Measurements from ENCODE around the gene NEDD8.

NEDD8 gene

GRCh38 chr14:24277071-24277470 lies 44.9 kb upstream of the NEDD8 start:
- TF ChIP-seq ZFX (IDR thresholded peaks at IDR 0.05) (no peak), CTCF (conservative IDR thresholded peaks at IDR 0.05) (no peak)

GRCh38 chr14:24274101-24274543 lies 42.0 kb upstream of the NEDD8 start:
- no peak overlapping the region for H3K27ac ChIP-seq
- TF ChIP-seq CTCF (conservative IDR thresholded peaks at IDR 0.05), result no peak
- TF ChIP-seq ZFX (IDR thresholded peaks at IDR 0.05), result no peak

More at GRCh38 chr14:24277071-24277470, 44.9 kb upstream of the NEDD8 start:
- no peak overlapping the region for H3K27ac ChIP-seq

GRCh38 chr14:24273422-24273998 lies 41.3 kb upstream of the NEDD8 start:
- TF ChIP-seq ZFX (IDR thresholded peaks at IDR 0.05) (no peak), CTCF (conservative IDR thresholded peaks at IDR 0.05) (no peak)
- no peak overlapping the region for H3K27ac ChIP-seq

GRCh38 chr14:24272467-24272866 lies 40.3 kb upstream of the NEDD8 start:
- TF ChIP-seq ZFX (IDR thresholded peaks at IDR 0.05), result no peak
- no peak for TF ChIP-seq CTCF (conservative IDR thresholded peaks at IDR 0.05)
- no peak overlapping the region for H3K27ac ChIP-seq

GRCh38 chr14:24271834-24272263 lies 39.7 kb upstream of the NEDD8 start:
- TF ChIP-seq CTCF (conservative IDR thresholded peaks at IDR 0.05), result no peak
- TF ChIP-seq ZFX (IDR thresholded peaks at IDR 0.05), result no peak

GRCh38 chr14:24271134-24271833 lies 39.1 kb upstream of the NEDD8 start, which contains the start of gene RABGGTA:
Gene RABGGTA (minus strand): TSS chr14:24271597. CDS start chr14:24271115, 482 bp downstream.
- peak within 1 kb of the TSS; percentile 98 for H3K27ac ChIP-seq
- peak; percentile 86 for TF ChIP-seq CTCF (conservative IDR thresholded peaks at IDR 0.05)
- TF ChIP-seq ZFX (IDR thresholded peaks at IDR 0.05), result no peak

More at GRCh38 chr14:24271834-24272263, 39.7 kb upstream of the NEDD8 start:
- H3K27ac ChIP-seq, result peak overlapping the region; percentile 98

GRCh38 chr14:24270537-24271133 lies 38.5 kb upstream of the NEDD8 start:
- peak overlapping the region; percentile 98 for H3K27ac ChIP-seq
- TF ChIP-seq ZFX (IDR thresholded peaks at IDR 0.05), result no peak
- no peak for TF ChIP-seq CTCF (conservative IDR thresholded peaks at IDR 0.05)

Data from C4-2B (cell line).